ENCODE results near the gene HEMK1. TPM values are rescaled to one million over a fixed set of nuclear protein-coding genes. Genes with fewer than 3 reads are reported as not detected.
A peak's percentile ranks its signal among the peaks of the same experiment; 100 is the strongest.

Gene HEMK1
- total RNA-seq, 1 donor from 2014 or later: 16.1 TPM

DNA sequence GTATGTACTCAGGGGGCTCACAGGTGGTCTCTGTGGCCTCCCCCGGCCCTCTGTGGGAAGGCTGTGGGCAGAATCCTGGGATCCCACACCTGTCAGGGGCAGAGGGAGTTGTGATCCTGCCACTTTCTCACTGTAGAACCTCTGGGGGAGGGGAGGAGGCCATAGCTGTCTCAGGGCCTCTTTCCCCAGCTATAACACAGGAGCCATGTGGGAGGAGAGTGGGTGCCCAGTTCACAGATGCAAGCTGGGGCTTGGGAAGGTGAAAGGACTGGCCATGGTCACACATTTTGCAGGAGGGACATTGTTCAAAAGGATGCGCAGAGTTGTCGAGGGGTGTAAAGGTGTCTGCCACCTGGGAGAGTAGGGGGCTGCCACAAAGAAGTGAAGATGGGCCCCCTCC, 59.3 kb downstream of the HEMK1 start:
- H3K27me3 ChIP-seq (ENCODE audit: low read depth): no peaks in the 10 kb centered on the region
- peaks cover 100% of the 10 kb centered on the region for H3K4me1 ChIP-seq
- no peak overlapping the region for H3K4me3 ChIP-seq
- H3K27ac ChIP-seq (replicated peaks): peak overlapping the region; percentile 98
- H3K9me3 ChIP-seq (replicated peaks): no peaks in the 10 kb centered on the region
- no peak for DNase-seq
- intact Hi-C loops (cut with micrococcal nuclease): no loop called here
- peaks cover 3% of the 10 kb centered on the region for H3K36me3 ChIP-seq
- TF ChIP-seq, protein P1, sequence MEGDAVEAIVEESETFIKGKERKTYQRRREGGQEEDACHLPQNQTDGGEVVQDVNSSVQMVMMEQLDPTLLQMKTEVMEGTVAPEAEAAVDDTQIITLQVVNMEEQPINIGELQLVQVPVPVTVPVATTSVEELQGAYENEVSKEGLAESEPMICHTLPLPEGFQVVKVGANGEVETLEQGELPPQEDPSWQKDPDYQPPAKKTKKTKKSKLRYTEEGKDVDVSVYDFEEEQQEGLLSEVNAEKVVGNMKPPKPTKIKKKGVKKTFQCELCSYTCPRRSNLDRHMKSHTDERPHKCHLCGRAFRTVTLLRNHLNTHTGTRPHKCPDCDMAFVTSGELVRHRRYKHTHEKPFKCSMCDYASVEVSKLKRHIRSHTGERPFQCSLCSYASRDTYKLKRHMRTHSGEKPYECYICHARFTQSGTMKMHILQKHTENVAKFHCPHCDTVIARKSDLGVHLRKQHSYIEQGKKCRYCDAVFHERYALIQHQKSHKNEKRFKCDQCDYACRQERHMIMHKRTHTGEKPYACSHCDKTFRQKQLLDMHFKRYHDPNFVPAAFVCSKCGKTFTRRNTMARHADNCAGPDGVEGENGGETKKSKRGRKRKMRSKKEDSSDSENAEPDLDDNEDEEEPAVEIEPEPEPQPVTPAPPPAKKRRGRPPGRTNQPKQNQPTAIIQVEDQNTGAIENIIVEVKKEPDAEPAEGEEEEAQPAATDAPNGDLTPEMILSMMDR (IDR thresholded peaks at IDR 0.05; ENCODE audit: borderline replicate concordance): no peak

DNA sequence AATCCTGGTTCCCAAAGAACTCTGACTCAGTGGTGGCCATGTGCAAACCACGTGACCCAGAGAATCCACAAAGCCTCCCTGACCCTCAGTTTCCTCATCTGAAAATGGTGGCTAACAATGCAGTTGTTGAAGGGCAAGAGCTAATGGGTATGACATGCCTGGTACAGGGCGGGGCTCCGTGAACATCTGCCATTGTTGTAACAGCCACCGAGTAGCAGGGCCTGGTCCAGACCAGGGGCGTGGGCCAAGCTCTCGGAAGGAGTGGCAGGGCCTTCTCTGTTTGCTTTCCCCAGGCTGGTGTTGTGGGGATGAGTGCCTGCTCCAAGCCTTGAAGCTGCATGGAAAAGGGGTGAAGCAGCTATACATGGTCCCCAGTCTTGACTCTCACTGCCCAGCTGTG, 61.1 kb downstream of the HEMK1 start:
- Histone ChIP-seq H3K9me3 (replicated peaks) (no peaks in the 10 kb centered on the region), H3K27ac (replicated peaks) (peak overlapping the region; percentile 98), H3K27me3 (ENCODE audit: low read depth) (no peaks in the 10 kb centered on the region), H3K4me1 (peaks cover 91% of the 10 kb centered on the region), H3K36me3 (no peaks in the 10 kb centered on the region), H3K4me3 (no peak overlapping the region)
- intact Hi-C loops (cut with micrococcal nuclease): no loop called here
- DNase-seq: no peak
- TF ChIP-seq, protein P1 (IDR thresholded peaks at IDR 0.05; ENCODE audit: borderline replicate concordance): no peak

DNA sequence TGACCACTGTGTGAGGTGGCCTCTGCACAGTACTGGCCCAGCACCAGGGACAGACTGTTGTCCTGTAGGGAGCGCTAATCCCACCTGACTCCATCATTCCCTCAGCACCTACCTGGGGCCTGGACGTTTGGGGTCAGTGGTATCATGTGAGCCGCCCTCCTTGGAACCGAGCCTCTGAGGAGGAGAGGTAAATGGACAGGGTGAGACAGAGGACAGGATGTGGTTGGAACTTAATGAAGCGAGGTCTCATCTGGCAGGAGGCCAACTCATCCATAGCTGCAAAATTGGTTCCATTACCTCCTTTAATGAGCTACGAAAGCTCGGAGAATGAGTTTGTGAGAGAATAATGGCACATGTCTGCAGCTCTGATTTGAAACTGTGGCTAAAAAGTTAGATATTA, 61.6 kb downstream of the HEMK1 start:
- Histone ChIP-seq H3K4me1 (peaks cover 91% of the 10 kb centered on the region), H3K4me3 (no peak overlapping the region), H3K27me3 (ENCODE audit: low read depth) (no peaks in the 10 kb centered on the region), H3K9me3 (replicated peaks) (no peaks in the 10 kb centered on the region), H3K27ac (replicated peaks) (peak overlapping the region; percentile 98), H3K36me3 (no peaks in the 10 kb centered on the region)
- TF ChIP-seq, protein P1 (IDR thresholded peaks at IDR 0.05; ENCODE audit: borderline replicate concordance): no peak
- intact Hi-C loops (cut with micrococcal nuclease): no loop called here
- no peak for DNase-seq

DNA sequence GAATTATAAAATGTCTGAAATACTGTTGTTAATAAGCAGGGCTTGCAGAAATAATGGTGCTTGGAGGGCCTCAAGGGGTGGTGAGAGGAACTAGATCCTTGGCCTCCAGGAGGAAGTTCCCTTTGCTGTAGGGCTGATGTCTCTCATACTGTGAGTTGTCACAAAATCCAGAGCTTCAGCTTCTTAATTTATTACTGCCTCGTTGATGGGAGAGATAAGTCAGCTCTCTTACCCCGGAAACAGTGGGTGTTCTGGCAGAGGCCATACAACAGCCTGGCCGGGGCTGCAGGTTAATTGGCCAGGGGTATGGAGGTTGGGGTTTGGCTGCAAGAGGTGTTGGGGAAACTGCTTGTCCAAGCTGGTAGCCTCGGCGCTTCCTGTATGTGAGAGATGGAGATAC, 63.1 kb downstream of the HEMK1 start:
- DNase-seq: no peak
- Histone ChIP-seq H3K36me3 (no peaks in the 10 kb centered on the region), H3K4me3 (no peak overlapping the region), H3K4me1 (peaks cover 91% of the 10 kb centered on the region), H3K9me3 (replicated peaks) (no peaks in the 10 kb centered on the region), H3K27ac (replicated peaks) (peak overlapping the region; percentile 98), H3K27me3 (ENCODE audit: low read depth) (no peaks in the 10 kb centered on the region)
- TF ChIP-seq, protein P1 (IDR thresholded peaks at IDR 0.05; ENCODE audit: borderline replicate concordance): no peak
- intact Hi-C loops (cut with micrococcal nuclease): no loop called here

DNA sequence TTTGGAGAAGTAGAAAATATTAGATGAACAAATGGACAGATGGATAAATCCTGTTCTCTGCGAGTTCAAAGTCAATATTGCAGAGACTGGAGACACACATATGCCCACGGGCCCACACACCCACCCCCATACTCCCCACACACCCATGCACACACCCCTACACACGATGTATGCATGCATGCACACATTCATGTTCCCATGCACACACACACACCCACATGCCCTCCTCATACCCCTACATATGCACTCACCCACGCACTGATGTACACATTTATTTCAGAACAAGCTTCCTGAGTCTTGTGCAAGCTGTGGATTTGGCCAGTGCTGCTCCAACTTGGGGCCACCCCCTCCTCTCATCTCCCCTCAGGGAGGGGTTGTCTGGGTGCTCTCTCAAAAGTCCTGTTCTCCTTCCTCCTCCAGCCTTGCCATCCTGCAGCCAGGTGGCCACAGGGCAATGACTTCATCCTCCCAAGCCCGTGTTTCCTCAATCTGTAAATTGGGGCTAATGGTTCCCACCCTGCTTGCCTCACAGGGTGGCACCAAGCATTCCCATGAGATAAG, 64.0 kb downstream of the HEMK1 start:
- Histone ChIP-seq H3K4me1 (peaks cover 91% of the 10 kb centered on the region), H3K27ac (replicated peaks) (peak overlapping the region; percentile 98)
- intact Hi-C loops (cut with micrococcal nuclease): no loop called here

More for the DNA sequence above, 64.0 kb downstream of the HEMK1 start:
- Histone ChIP-seq H3K36me3 (no peaks in the 10 kb centered on the region), H3K4me3 (no peak overlapping the region), H3K9me3 (replicated peaks) (no peaks in the 10 kb centered on the region), H3K27me3 (ENCODE audit: low read depth) (no peaks in the 10 kb centered on the region)
- no peak for DNase-seq
- TF ChIP-seq, protein P1 (IDR thresholded peaks at IDR 0.05; ENCODE audit: borderline replicate concordance): no peak
